GM23338 (cell line): ENCODE data around the gene C1orf210. TPM values are rescaled to one million over a fixed set of nuclear protein-coding genes. Genes with fewer than 3 reads are reported as not detected.

Experiments used
- ATAC-seq: fragments of 200-7000 bp; cut with Tn5 transposase; 3 replicates; pipeline ENCODE4 v1.9.1; 2020
- DNase-seq: peaks from one replicate; pipeline ENCODE4 v3.0.0-alpha.2; 2015; ENCODE audit warnings: low spot score
- H2AFZ ChIP-seq: fragments of 200-600 bp; sonication (generic); 2 replicates; pipeline ENCODE4 v1.8.0; 2016; ENCODE audit warnings: antibody characterized with exemption, mild to moderate bottlenecking, moderate library complexity
- H3F3A ChIP-seq: fragments of 200-600 bp; sonication (generic); replicated peaks from 2 replicates; pipeline ENCODE4 v1.8.0; 2017; ENCODE audit warnings: antibody characterized with exemption, mixed run types, low read depth
- H3K27ac ChIP-seq: fragments of 200-600 bp; sonication (generic); 2 replicates; pipeline ENCODE4 v1.6.1; 2016; ENCODE audit warnings: low read depth
- H3K27me3 ChIP-seq: fragments of 200-600 bp; sonication (generic); 2 replicates; pipeline ENCODE4 v1.8.0; 2016; ENCODE audit warnings: mild to moderate bottlenecking, mixed run types, moderate library complexity; ENCODE audit not compliant: insufficient read depth
- H3K36me3 ChIP-seq: fragments of 200-600 bp; sonication (generic); 2 replicates; pipeline ENCODE4 v1.8.0; 2016; ENCODE audit warnings: mild to moderate bottlenecking; ENCODE audit not compliant: insufficient read depth
- H3K4me1 ChIP-seq: fragments of 200-600 bp; sonication (generic); 2 replicates; pipeline ENCODE4 v1.8.0; 2016; ENCODE audit warnings: mild to moderate bottlenecking, moderate library complexity; ENCODE audit not compliant: insufficient read depth
- H3K4me2 ChIP-seq: fragments of 200-600 bp; sonication (generic); 2 replicates; pipeline ENCODE4 v1.7.1; 2017; ENCODE audit warnings: mixed run types
- H3K4me3 ChIP-seq: fragments of 200-600 bp; sonication (generic); 2 replicates; pipeline ENCODE4 v1.6.1; 2016; ENCODE audit warnings: mixed run types
- H3K79me2 ChIP-seq: fragments of 200-600 bp; sonication (generic); replicated peaks from 2 replicates; pipeline ENCODE4 v1.8.0; 2017; ENCODE audit warnings: mild to moderate bottlenecking; ENCODE audit not compliant: insufficient read depth
- H3K9me2 ChIP-seq: fragments of 200-600 bp; sonication (generic); 2 replicates; pipeline ENCODE4 v1.8.0; 2017; ENCODE audit not compliant: insufficient read depth
- H4K20me1 ChIP-seq: fragments of 200-600 bp; sonication (generic); replicated peaks from 2 replicates; pipeline ENCODE4 v1.8.0; 2017; ENCODE audit warnings: mild to moderate bottlenecking; ENCODE audit not compliant: insufficient read depth
- H3K27ac Mint-ChIP-seq: 2 replicates; pipeline ENCODE4 v1.8.0; 2020; ENCODE audit warnings: inconsistent platforms, mild to moderate bottlenecking, moderate library complexity, mixed read lengths
- H3K27me3 Mint-ChIP-seq: 3 replicates; pipeline ENCODE4 v1.8.0; 2022; ENCODE audit warnings: low read depth, mild to moderate bottlenecking, moderate library complexity, mixed read lengths, inconsistent platforms; ENCODE audit not compliant: insufficient read depth, poor library complexity
- H3K36me3 Mint-ChIP-seq: 3 replicates; pipeline ENCODE4 v1.8.0; 2021; ENCODE audit warnings: low read depth, mild to moderate bottlenecking, inconsistent platforms, moderate library complexity, mixed read lengths
- H3K4me1 Mint-ChIP-seq: 3 replicates; pipeline ENCODE4 v1.8.0; 2020; ENCODE audit warnings: mild to moderate bottlenecking, inconsistent platforms, mixed read lengths
- H3K4me3 Mint-ChIP-seq: 3 replicates; pipeline ENCODE4 v1.8.0; 2021; ENCODE audit warnings: moderate library complexity, mild to moderate bottlenecking, inconsistent platforms, mixed read lengths
- H3K9me3 Mint-ChIP-seq: 3 replicates; pipeline ENCODE4 v1.8.0; 2020; ENCODE audit warnings: moderate library complexity, mild to moderate bottlenecking, inconsistent platforms, mixed read lengths
- CREB1 ChIP-seq: fragments of 250-450 bp; sonication (Bioruptor Pico); IDR thresholded peaks from 2 replicates; pipeline ENCODE4 v1.5.0; 2020; ENCODE audit warnings: low read depth, mild to moderate bottlenecking, moderate library complexity
- EZH2 ChIP-seq: fragments of 200-600 bp; sonication (generic); IDR thresholded peaks from one replicate; pipeline ENCODE4 v1.8.0; 2017; ENCODE audit warnings: antibody characterized with exemption, mild to moderate bottlenecking, low read depth; ENCODE audit not compliant: unreplicated experiment
- EZH2phosphoT487 ChIP-seq: fragments of 200-600 bp; sonication (generic); IDR thresholded peaks from one replicate; pipeline ENCODE4 v1.8.1; 2018; ENCODE audit warnings: antibody characterized with exemption; ENCODE audit not compliant: unreplicated experiment
- JUNB ChIP-seq: IDR thresholded peaks from one replicate; pipeline ENCODE4 v1.6.1; 2016; ENCODE audit warnings: antibody characterized with exemption; ENCODE audit not compliant: unreplicated experiment
- STAT1 ChIP-seq: IDR thresholded peaks from one replicate; pipeline ENCODE4 v1.6.1; 2016; ENCODE audit warnings: antibody characterized with exemption; ENCODE audit not compliant: unreplicated experiment
- ZNF114 ChIP-seq: fragments of 250-450 bp; sonication (Bioruptor Pico); IDR thresholded peaks from 2 replicates; pipeline ENCODE4 v1.5.0; 2020; ENCODE audit warnings: mild to moderate bottlenecking, moderate library complexity
- ZNF331 ChIP-seq: fragments of 250-450 bp; sonication (Bioruptor Pico); IDR thresholded peaks from 2 replicates; pipeline ENCODE4 v1.5.0; 2020; ENCODE audit warnings: low read depth, mild to moderate bottlenecking, moderate library complexity
- ZNF462 ChIP-seq: fragments of 250-450 bp; sonication (Bioruptor Pico); IDR thresholded peaks from 2 replicates; pipeline ENCODE4 v1.5.0; 2020; ENCODE audit warnings: mild to moderate bottlenecking, moderate library complexity
- polyA plus RNA-seq: library from polyadenylated mRNA; unstranded; fragments of >200 nt; fragmentation: Nextera tagmentation; extraction: Ambion mirVana; gene quantifications from 2 replicates; pipeline ENCODE4 v1.2.1, GENCODE V29; 2016
- total RNA-seq: library from RNA; depleted of rRNA; stranded (reverse); fragments of >200 nt; shearing (Covaris generic); gene quantifications from 2 replicates; pipeline ENCODE4 v1.2.3, GENCODE V29; 2014

C1orf210 gene
- total and polyA plus RNA-seq, 2 experiments from 2014 or later = 10.3 to 17.1 TPM

GRCh38 chr1:43305926-43306687 lies 20.7 kb upstream of the C1orf210 start:
- Mint-ChIP-seq H3K36me3 (no peaks in the 10 kb centered on the region; the same call in 2 of the 3 replicates), H3K27me3 (peaks cover 19% of the 10 kb centered on the region), H3K27ac (no peak overlapping the region), H3K9me3 (no peaks in the 10 kb centered on the region), H3K4me1 (peaks cover 9% of the 10 kb centered on the region), H3K4me3 (no peak overlapping the region; the same call in 2 of the 3 replicates)
- H3K27ac ChIP-seq = no peak overlapping the region
- H3F3A ChIP-seq = no peaks in the 10 kb centered on the region
- H2AFZ ChIP-seq = no peak overlapping the region
- H4K20me1 ChIP-seq = no peaks in the 10 kb centered on the region
- DNase-seq (no peak), ATAC-seq (no peak)
- no peaks in the 10 kb centered on the region for H3K36me3 ChIP-seq
- no peaks in the 10 kb centered on the region for H3K4me1 ChIP-seq
- H3K27me3 ChIP-seq = no peaks in the 10 kb centered on the region
- H3K4me2 ChIP-seq = no peak overlapping the region
- H3K9me2 ChIP-seq = no peaks in the 10 kb centered on the region
- no peak overlapping the region for H3K4me3 ChIP-seq
- no peaks in the 10 kb centered on the region for H3K79me2 ChIP-seq
- no peak for TF ChIP-seq ZNF331 (CRISPR knock-in tag)
- TF ChIP-seq STAT1 = no peak
- no peak for TF ChIP-seq ZNF462 (CRISPR knock-in tag)
- TF ChIP-seq ZNF114 (CRISPR knock-in tag) = no peak
- TF ChIP-seq JUNB = no peak
- TF ChIP-seq CREB1 = no peak
- TF ChIP-seq EZH2 = no peak
- no peak for TF ChIP-seq EZH2phosphoT487
